Kasumi-1 (cell line): Measurements from ENCODE around the gene THSD7B.
"Not testable (repeated sequence)": the region's sequence is repeated elsewhere in the genome, so short reads cannot be mapped to it uniquely, and the experiment has no call there.

ENCODE experiments used
- DNase-seq, 2 experiments: peaks; one replicate each; lab custom pipeline; 2025; lab: John Stamatoyannopoulos, UW

THSD7B gene

DNA sequence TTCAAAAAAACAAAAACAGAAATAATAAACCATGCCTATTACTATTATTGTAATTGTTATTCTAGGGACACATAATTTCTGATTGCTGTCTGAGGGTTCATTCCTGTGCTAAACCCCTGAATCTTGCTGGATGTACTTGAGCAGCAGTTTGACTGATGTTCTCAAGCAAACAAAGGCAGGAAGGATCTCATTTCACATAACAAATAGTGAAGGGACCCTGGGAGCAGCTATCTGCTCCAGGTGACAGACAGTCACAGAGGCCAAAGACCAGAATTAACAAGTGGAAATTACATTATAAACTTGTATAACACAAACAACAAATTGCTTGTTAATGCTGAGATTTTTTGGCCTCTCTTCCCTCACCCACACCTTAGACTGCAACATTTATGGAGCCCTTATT, 284.2 kb downstream of the THSD7B start:
- no peak for DNase-seq

DNA sequence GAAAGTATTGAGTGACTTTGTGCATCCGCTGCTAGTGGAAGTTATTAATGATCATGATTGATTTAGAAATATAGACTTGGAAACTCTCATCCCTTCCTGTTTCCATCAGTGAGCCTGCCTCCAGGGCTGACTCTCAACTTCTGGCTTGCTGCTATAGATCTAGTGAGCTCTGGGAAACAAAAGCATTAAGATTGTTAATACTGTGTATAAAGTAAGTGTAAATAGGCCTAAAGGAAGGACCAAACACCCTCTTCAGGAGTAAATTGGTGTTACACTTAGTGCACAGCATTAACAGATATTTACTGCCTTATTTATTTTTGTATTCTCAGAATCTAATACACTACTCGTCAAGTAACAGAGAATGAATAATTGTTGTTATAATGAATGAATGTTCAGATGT, 285.6 kb downstream of the THSD7B start:
- DNase-seq, result peak; percentile 15 to 38

DNA sequence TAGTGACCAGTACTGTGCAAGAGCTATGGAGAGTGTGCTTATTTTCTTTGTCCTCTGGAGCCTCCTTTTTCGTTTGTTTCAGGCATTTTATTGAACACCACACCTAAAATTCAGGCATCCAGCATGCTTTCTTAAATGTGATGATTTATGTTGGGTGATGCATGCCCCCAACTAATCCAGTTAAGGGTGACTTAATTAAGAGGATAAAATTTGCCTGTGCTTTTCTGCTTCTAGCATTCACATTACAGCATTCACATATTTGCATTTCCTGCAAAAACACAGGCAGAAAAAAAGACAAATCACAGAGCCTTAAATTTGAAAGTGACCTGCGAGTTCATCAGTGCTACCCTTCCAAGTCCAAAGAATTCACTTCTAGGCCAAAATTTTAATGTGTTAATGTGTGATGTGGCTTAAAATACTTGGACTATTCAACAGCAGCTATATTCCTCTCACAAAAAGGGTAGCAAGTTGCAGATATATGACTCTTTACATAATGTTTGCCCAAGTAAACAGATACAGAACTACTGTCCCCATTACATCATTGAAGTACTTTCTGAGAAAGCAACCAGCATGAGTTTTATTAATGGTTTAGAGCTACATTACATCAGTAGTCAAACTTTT, 286.5 kb downstream of the THSD7B start:
- no peak for DNase-seq

DNA sequence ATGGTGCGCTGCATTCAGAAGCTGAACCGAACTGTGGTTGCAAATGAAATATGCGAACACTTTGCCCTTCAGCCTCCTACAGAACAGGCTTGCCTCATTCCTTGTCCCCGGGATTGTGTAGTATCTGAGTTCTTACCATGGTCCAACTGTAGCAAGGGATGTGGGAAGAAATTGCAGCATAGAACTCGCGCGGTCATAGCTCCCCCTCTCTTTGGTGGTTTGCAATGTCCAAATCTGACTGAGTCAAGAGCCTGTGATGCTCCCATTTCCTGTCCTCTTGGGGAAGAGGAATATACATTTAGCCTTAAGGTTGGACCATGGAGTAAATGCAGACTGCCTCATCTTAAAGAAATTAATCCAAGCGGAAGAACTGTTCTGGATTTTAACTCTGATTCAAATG, 291.4 kb downstream of the THSD7B start:
- DNase-seq, result no peak

DNA sequence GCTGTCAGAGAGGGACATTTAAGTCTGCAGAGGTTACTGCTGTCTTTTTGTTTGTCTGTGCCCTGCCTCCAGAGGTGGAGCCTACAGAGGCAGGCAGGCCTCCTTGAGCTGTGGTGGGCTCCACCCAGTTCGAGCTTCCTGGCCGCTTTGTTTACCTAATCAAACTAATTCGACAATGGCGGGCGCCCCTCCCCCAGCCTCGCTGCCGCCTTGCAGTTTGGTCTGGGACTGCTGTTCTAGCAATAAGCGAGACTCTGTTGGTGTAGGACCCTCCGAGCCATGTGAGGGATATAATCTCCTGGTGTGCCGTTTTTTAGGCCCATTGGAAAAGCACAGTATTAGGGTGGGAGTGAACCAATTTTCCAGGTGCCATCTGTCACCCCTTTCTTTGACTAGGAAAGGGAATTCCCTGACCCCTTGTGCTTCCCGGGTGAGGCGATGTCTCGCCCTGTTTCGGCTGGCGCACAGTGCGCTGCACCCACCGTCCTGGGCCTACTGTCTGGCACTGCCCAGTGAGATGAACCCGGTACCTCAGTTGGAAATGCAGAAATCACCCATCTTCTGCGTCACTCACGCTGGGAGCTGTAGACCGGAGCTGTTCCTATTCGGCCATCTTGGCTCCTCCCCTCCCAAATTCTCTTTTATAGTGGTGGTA, 310.9 kb downstream of the THSD7B start:
- not testable (repeated sequence) for DNase-seq

DNA sequence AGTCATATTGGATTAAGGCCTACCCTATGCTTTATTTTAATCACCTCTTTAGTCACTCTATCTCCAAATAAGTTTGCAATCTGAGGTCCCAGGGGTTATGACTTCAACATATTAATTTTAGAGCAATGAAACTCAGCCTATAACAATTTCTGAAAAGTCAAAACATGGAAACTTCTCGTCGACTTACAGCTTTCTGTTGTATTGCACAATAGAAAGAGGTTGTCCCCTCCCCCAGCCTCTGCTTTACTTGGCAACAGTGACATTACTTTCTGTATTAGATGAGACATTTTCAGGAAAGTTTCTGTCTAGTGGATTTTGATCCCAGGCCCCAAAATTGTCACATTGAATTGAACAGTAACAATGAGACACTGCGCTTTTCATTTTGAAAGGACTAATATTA, 326.4 kb downstream of the THSD7B start:
- DNase-seq, result no peak

DNA sequence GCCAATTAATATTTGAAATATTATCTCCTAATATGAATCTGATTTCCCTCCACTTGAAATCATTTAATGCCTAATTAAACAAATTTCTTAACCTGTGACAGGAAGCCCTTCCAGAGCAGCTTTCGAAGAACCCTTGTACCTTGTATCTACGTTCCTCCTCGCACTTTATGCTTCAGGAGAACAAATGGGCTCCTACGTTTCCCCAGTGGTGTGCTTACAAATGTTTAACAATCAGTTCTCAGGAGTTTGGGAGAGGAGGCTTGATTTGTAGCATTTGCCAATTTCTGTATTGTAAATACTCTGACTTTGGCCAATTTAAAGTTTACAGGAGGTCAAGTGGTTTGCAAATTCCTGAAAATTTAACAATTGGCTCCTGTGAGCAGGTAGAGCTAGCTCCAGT, 327.8 kb downstream of the THSD7B start:
- no peak for DNase-seq

DNA sequence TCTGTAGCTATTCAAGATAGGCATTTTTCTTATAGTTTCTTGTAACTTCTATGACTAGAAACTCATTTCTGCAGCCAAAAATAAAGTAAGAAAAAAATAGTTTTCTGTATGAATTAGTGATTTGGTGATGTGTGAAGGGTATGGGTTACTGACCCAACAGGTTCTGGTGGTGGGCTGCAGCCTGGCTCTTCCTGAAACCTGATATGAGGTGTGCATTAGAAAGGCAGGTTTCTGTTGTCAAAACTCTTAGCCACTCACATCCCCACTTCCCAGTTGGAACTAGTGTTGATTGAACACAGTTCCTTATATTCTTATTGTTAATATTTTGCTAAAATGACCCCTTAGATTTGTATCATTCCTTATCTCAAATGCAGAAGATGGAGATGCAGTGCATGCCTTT, 330.8 kb downstream of the THSD7B start:
- no peak for DNase-seq

DNA sequence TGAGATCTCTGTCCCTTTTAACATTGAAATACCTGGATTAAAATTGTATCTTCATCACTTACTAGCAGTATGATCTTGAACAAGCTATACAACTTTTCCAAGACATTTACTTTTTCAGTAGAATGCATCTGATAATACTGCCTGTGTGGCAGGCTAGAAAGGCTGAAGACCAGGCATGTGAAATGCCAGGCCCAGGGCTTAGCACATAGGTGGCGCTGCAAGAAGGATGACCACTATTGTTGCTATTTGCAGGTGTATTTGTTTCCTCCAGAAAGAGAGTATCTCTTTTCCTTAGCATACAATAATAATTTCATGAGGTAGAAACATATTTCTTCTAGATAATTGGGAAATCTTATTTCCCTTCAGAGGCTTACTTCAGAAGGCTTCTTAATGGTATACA, 331.3 kb downstream of the THSD7B start:
- DNase-seq, result no peak

DNA sequence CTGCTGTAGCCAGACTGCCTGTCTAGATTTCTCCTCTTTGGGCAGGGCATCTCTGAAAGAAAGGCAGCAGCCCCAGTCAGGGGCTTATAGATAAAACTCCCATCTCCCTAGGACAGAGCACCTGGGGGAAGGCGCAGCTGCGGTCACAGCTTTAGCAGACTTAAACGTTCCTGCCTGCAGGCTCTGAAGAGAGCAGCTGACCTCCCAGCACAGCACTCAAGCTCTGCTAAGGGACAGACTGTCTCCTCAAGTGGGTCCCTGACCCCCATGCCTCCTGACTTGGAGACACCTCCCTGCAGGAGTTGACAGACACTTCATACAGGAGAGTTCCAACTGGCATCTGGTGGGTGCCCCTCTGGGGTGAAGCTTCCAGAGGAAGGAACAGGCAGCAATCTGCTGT, 336.5 kb downstream of the THSD7B start:
- DNase-seq, result not testable (repeated sequence)

DNA sequence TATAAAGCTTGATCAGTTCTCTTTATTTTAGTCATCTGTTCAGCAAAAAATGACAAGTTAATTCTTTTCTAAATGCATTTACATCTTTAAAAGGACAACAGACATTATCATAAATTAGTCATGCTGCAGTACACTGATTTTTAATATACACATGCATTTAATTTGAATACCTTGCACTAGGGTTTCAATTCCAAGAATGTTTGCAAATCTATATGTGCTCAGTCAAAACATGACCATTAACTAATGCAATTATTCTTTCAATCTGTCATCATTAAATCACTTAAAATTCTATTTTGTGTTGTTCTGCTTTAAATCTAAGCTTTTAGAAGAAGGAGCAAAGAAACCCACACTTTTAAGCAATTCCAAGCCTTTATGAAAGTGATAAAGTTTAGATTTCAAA, 342.6 kb downstream of the THSD7B start:
- DNase-seq, result no peak

DNA sequence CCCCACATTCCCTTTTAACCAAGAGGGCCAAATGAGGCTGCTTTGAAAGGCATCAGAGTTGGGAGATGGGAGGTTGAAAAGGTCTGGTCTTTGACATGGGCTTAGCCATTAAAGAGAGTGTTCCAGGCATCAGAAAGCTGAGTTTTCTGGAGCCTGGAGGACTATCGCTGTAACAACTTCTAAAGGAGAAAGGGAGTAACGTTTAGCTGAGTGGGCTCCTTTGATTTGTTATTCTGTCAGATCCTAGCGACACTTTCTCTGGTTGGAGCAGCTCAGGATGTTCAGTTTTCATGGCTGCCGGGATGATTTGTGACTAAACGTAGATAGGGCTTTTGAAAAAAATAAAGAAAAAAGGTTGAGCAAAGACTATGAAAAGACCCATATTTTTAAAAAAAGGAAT, 346.6 kb downstream of the THSD7B start:
- no peak for DNase-seq

DNA sequence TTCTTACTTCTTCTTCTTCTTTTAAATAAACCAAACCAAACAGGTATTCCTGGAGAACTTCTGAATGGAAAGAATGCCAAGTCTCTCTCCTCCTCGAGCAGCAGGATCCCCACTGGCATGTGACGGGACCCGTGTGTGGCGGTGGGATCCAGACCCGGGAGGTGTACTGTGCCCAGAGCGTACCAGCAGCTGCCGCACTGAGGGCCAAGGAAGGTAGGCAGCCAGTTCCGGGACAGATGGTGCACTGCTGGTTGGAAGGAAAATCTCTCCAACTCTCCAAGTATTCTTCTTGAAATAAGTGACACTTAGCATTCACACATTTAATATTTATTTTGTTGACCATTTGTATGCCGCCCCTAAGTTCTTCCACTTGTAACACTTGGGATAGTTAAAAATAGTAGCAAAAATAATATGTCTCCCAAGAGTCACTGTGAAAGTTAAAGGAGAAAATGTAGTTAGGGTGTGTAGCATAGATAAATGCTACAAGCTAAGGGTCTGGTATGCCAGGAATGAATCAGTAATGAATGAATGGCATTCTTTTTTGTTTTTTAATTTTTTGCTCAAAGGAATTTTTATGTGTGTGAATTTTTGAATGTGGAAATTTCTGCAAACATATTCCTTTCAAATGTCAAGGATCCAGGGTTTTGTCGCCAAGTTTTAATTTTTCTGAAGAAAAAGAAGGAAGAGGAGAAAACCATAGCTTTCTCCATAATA, 349.9 kb downstream of the THSD7B start:
- no peak for DNase-seq

DNA sequence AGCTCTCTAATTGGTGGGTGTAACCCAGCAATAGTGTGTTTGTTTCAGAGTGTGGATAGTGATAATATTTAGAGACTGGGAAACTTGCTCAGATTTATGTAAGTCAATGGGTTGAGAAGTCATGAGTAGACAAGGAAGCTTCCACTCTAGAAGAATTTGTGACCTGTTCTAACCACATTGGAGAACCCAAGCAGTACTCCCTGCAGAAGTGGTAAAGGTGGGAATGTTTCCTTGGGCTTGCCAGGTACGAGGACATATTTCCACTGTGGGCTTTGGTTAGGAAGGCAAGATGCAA, 350.4 kb downstream of the THSD7B start:
- DNase-seq, result no peak

DNA sequence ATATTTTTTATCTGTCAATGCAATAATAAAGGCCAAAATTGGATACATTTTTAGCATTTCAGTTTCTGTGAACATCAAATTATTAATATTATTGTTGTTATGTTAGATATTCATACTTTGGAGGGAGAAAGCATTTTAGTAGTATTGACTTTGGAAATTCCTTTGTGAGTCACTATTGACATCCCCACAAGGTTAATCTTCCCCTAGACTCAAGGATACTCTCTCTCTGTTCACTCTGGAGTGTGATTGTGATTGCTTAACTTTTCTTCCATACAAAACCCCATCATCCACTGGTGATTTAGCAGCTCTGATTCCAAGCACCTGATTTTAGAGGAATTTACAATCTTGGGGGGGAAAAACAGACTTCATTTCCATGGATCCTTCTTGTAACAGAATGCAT, 352.0 kb downstream of the THSD7B start:
- no peak for DNase-seq

DNA sequence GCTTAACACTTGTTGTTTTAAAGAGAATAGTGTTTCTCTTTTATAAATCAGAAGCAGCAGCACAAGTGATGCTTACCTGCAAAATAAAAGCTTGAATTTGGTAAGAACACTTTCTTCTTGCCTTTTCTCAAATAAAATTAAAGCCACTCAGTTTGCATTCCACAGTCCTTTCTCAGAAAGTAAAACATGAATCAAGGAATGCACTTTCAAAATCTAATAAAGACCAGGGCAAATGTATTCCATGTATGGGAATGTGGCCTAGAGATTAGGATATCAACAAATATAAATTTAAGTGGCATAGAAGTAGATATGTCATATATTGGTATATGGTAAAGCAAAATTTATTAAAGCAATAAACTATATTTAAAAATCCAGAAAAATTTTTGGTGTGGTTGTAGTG, 352.8 kb downstream of the THSD7B start:
- DNase-seq, result no peak

DNA sequence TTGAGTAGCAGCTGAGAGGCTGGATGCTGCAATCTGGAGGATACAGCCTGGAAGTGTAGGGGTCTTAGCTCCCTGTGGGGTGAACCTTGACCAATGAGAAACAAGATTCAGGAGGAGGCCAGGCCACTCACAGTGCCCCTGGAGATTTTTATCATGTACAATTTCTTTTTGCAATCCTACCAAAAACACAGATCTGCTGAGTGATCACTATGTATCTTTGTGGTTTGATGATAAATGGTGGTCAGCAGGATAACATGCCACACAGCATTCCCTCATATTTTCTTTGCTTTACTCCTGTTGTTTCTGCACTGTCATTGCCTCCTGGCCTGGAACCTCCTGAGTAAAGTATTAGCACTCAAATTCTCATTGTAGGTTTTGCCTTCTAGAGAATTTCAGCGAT, 357.9 kb downstream of the THSD7B start:
- no peak for DNase-seq

DNA sequence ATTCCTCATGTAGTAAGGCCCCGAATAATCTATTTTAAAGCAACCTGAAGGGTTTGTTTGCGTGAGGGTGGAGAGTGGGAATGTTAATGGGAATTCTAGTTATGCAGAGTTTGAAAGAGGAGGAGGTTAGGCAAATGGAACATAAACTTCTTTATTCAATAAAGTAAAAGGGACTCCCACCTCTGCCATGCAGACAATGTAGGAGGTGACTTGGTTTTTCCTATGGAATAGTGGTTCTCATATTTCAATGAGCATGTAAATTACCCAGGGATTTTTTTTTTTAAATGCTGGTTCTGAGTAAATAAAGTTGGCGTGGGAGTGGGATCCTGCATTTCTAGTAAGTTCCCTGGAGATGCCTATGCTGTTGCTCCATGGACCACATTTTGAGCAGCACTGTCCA, 367.9 kb downstream of the THSD7B start:
- DNase-seq, result no peak

DNA sequence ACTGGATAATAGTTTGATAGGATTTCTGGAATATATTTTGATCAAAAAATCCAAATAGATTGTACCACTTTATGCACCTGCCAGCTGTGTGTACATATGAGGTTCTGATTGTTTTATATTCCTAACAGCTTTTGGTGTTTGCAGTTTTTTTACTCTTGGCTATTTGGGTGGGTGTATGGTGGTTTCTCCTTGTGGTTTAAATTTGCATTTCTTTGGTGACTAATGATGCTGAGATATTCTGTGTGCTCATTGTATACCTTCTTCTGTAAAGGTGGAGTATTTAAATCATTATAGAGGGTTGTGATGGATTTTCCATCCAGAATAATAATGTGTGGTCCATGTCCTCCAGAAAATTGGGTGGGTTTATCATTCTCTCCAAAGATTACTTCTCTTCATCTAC, 372.9 kb downstream of the THSD7B start:
- no peak for DNase-seq

DNA sequence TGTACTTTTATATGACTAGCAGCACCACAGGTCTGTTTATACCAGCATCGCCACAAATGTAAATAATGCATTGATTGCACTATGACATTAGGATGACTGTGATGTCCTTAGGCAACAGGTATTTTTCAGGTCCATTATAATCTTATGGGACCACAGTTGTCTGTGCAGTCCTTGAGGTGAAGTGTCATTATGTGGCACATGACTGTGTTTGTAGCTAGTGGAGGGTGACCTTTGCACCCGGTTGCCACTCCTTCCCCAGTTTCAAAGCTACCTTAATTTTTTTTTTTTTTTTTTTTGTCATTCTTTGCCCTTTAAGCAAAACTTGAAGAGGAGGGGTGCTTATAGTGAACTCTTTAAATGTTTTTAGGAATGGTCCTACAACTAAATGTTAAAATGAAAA, 386.4 kb downstream of the THSD7B start:
- no peak for DNase-seq

DNA sequence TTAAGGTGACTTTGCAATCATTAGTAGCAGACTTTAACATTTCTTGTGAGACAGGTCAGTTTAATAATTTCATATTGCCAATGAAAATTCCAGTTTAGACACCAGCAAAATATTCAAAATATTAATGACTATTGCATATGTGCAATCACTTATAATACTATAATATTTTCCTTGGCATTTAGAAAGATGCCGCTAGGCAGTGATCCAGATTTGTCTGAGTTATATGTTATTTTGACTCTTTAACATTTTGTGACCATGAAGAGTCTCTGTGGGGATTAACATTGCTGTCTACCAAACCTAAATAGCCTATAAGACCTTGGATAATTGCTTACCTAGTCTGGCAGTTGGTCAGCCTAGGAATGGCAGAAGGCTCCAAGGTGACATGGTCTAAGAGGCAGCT, 389.6 kb downstream of the THSD7B start:
- DNase-seq, result no peak

DNA sequence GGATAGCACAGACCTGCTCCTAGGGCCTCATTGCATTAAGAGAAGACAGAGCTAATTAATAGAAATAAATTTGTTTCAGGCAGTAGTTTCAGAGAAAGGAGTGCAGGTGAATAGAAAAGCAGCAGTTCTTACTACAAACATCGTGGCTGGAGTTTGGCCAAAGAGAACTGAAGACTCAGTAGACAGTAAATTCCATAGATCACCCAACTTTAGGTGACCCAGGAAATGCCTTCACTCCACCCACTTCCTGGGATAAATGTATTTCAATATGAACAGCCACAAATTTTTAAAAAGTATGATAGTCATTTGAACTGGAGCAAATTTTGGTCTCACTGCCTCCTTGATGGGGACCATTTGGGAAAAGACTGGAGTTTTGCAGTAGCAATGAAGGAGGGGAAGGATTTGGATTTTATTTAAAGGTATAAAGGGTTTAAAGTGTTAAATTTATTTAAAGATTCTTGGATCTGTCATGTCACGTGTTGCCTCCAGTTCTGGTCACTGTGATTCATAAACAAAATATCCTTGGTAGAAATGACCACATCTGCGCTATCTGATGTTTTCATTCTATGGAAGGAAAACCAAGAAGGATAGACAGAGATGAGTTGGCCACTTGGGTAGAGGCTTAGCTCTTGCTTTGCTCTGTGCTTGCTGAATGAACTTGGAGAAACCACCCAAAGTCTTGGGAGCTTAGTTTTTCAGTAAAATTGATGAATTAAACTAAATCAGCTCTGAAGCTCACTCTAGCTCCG, 390.2 kb downstream of the THSD7B start:
- no peak for DNase-seq

DNA sequence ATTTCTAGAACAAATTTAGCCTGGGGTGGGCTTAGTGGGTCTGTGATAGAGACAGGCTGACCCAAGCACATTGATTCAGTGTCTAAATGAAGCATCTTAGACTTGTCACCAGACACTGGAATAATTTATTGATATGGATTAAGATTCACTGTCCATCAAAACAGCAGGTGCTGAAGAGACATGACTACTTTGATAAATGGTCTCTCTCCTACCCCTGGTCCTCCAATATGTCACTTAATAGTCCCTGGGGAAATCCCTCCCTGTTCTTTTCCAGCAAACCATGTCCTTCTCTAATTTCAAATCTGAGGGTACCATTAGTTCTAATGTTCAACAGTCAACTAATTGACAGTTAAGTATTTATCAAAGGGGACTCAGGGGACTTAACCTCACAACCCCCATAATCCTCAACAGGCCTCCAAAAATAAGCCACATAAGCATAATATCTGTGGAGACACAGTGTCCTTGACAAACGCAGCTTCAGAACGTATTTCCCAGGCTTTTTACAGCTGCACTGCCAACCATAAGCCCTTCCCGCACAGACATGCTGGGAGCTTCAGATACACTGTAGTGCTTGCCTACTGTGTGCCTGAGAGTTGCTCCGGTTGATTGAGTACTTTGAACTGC, 391.0 kb downstream of the THSD7B start:
- no peak for DNase-seq
